ENCODE data around the gene CDRT15. TPM values are rescaled to one million over a fixed set of nuclear protein-coding genes. Genes with fewer than 3 reads are reported as not detected.
A peak's percentile ranks its signal among the peaks of the same experiment; 100 is the strongest.
"Not testable (repeated sequence)": the region's sequence is repeated elsewhere in the genome, so short reads cannot be mapped to it uniquely, and the experiment has no call there.

Gene CDRT15
- total RNA-seq, result not detected
- not detected for polyA plus RNA-seq

DNA sequence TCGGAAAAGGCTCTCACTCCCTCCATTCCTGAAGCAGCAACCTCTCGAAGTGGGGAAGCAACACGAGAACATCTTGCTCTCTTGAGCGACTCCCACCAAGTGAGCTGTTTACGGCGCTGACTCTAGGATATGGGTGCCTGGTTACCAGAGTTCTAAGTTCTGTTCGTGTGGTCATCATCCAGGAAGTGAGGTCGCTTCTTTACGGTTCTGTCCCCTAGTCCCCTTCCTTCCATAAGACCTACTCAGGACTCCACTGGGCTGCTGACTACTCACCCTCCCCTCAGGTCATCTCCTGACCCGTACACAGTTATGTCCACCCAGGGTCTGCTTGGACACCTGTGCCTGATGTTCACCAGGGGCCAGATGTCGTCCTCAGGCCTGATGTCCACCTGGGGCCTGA lies at the start of gene CDRT15:
TSS of gene CDRT15 (minus strand) at position 101 of the 400 bp plus-strand sequence. CDS start at position 72, 29 bp downstream.
- H3K9me3 Mint-ChIP-seq; H3K27ac Mint-ChIP-seq; H3K27ac ChIP-seq (ENCODE audit: low read depth, low read length); H3K4me1 ChIP-seq (ENCODE audit: insufficient read depth, low read length); H3K9me3 ChIP-seq (ENCODE audit: low read length); H3K4me3 ChIP-seq (ENCODE audit: low read length); H3K27me3 Mint-ChIP-seq; CTCF ChIA-PET; H3K4me1 Mint-ChIP-seq; POLR2A ChIA-PET; H3K27me3 ChIP-seq (ENCODE audit: insufficient read depth, low read length, poor library complexity, severe bottlenecking); H3K36me3 Mint-ChIP-seq; DNase-seq; H3K4me3 Mint-ChIP-seq; H3K36me3 ChIP-seq (ENCODE audit: insufficient read depth, low read length): not testable (repeated sequence)

DNA sequence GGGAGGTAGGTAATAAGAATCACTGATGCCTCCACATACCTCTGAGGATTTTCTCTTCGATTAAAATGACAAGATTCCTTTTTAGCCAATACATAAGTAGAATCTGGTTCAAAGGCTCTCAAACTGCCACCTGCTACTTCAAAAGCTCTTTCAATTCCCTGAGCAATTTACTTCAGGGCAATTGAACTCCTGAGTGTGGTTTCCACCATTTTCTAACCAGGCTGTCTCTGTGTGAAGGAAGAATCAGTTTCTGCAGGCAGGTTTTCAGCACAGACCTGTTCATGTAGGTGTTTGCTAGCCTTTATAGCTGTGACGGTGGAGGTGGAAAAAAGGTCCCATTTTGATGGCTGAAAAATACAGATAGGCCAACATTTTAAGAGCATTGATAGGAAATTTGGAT lies 46.1 kb upstream of the CDRT15 start:
- Histone ChIP-seq H3K9me3 (ENCODE audit: low read length) (no peaks in the 10 kb centered on the region), H3K27ac (ENCODE audit: low read depth, low read length) (no peak overlapping the region), H3K27me3 (ENCODE audit: insufficient read depth, low read length, poor library complexity, severe bottlenecking) (no peaks in the 10 kb centered on the region), H3K36me3 (ENCODE audit: insufficient read depth, low read length) (no peaks in the 10 kb centered on the region), H3K4me1 (ENCODE audit: insufficient read depth, low read length) (no peaks in the 10 kb centered on the region), H3K4me3 (ENCODE audit: low read length) (no peak overlapping the region)
- H3K27me3 Mint-ChIP-seq, result peaks cover 11 to 55% of the 10 kb centered on the region in 2 donors
- no peak overlapping the region for H3K4me3 Mint-ChIP-seq
- H3K36me3 Mint-ChIP-seq, result peaks cover 0 to 5% (median 0%) of the 10 kb centered on the region in 3 donors
- no peak overlapping the region for H3K27ac Mint-ChIP-seq
- POLR2A ChIA-PET, result no interaction called here
- DNase-seq, result no peak
- H3K9me3 Mint-ChIP-seq, result no peaks in the 10 kb centered on the region
- CTCF ChIA-PET, result no interaction called here
- H3K4me1 Mint-ChIP-seq, result no peaks in the 10 kb centered on the region

DNA sequence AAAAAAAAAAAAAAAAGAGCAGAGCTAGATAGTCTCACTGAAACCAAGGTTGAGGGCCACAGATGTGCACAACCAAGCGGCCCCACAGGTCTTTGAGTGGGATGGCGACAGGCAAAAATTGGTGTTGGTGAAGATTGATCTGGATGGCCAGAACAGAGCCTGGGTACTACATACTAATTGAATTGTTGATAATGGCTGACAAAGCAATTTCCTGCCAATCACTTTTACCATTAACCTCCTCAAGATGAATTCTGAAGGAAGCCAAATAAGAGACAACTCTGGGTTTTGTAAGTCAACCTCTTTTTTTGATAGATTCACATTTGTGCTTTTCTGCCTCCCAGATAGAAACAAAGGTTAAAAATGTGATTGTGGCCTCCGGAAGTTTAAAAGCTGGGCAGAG lies 44.9 kb upstream of the CDRT15 start:
- no peak overlapping the region for H3K27ac ChIP-seq (ENCODE audit: low read depth, low read length)
- H3K36me3 Mint-ChIP-seq, result peaks cover 0 to 10% (median 0%) of the 10 kb centered on the region in 3 donors
- H3K4me1 ChIP-seq (ENCODE audit: insufficient read depth, low read length), result no peaks in the 10 kb centered on the region
- H3K4me3 ChIP-seq (ENCODE audit: low read length), result no peak overlapping the region
- peaks cover 14 to 64% of the 10 kb centered on the region in 2 donors for H3K27me3 Mint-ChIP-seq
- no peak for DNase-seq
- no peaks in the 10 kb centered on the region for H3K27me3 ChIP-seq (ENCODE audit: insufficient read depth, low read length, poor library complexity, severe bottlenecking)
- no peaks in the 10 kb centered on the region for H3K9me3 Mint-ChIP-seq
- H3K4me3 Mint-ChIP-seq, result peak overlapping the region in 1 of 7 donors; percentile 71
- H3K4me1 Mint-ChIP-seq, result no peaks in the 10 kb centered on the region
- H3K27ac Mint-ChIP-seq, result no peak overlapping the region
- ChIA-PET CTCF (no interaction called here), POLR2A (no interaction called here)
- no peaks in the 10 kb centered on the region for H3K36me3 ChIP-seq (ENCODE audit: insufficient read depth, low read length)
- H3K9me3 ChIP-seq (ENCODE audit: low read length), result no peaks in the 10 kb centered on the region

DNA sequence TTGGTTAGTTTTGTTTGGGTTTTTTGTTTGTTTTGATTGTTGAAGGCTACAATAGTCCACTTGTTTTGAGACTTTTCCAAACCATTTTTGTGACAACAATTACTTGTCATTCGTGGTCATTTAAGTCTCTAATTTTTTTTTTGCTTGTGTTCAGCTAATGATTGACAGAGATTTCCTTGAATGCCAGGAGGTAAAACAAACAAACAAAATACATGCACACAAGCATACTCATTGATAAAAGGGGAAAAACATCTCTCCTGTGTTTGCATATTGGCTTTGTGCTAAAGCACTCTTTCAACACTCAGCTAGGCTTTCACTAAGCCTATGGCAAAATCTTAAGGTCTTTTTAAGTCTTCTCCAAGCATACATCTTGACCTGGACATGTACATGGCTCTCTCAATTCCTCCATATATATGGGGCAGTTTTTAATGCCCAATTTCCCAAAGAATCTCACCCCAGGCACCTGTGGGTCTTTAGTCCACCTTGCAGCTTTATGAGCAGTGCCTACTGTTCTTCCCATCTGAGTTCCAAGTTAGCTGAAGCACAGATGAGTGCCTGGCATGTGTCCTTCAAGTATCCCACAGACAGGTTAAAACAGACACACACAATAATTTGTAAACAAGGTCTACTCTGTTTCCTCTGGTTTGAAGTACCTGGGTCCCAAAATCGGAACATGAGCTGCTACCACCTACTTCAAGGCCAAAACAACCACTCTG lies 40.0 kb upstream of the CDRT15 start:
- H3K9me3 Mint-ChIP-seq, result peaks cover 0 to 3% (median 0%) of the 10 kb centered on the region in 5 donors
- Histone ChIP-seq H3K36me3 (ENCODE audit: insufficient read depth, low read length) (no peaks in the 10 kb centered on the region), H3K4me3 (ENCODE audit: low read length) (no peak overlapping the region), H3K4me1 (ENCODE audit: insufficient read depth, low read length) (no peaks in the 10 kb centered on the region), H3K27me3 (ENCODE audit: insufficient read depth, low read length, poor library complexity, severe bottlenecking) (no peaks in the 10 kb centered on the region), H3K9me3 (ENCODE audit: low read length) (no peaks in the 10 kb centered on the region), H3K27ac (ENCODE audit: low read depth, low read length) (no peak overlapping the region)
- H3K36me3 Mint-ChIP-seq, result peaks cover 0 to 20% (median 5%) of the 10 kb centered on the region in 3 donors
- ChIA-PET CTCF (interaction anchor here (1.0 kb wide), 1 partner anchor 21 kb away, joined by 3 read pairs; no protein-coding TSS in a partner anchor), POLR2A (no interaction called here)
- DNase-seq, result no peak
- H3K27me3 Mint-ChIP-seq, result peaks cover 5 to 34% of the 10 kb centered on the region in 2 donors
- H3K4me3 Mint-ChIP-seq, result no peak overlapping the region
- H3K27ac Mint-ChIP-seq, result peak overlapping the region in 1 of 8 donors; percentile 58
- H3K4me1 Mint-ChIP-seq, result no peaks in the 10 kb centered on the region

DNA sequence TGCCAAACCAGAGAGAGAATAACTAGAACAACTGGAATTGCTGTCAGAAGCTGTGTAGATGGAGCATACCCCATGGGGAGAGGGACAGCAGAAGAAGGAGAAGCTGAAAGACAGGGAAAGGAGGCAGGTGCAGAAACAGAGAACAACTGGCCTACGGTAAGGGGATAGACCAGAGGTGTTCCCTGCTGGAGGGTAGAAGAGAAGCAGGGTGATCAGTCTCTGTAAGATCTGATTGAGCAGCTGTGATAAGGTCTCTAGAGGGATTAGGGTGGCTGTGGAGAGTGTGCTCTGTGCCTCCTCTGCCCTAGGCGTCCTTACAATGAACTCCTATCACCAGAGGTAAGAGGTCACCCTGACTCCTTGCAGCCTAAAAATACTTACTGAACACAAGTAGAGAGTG lies 33.8 kb upstream of the CDRT15 start:
- Mint-ChIP-seq H3K4me1 (no peaks in the 10 kb centered on the region), H3K36me3 (peaks cover 0 to 2% (median under 1%) of the 10 kb centered on the region in 3 donors), H3K4me3 (no peak overlapping the region), H3K27me3 (peaks cover 0 to under 1% of the 10 kb centered on the region in 2 donors), H3K9me3 (peaks cover 0 to 3% (median 0%) of the 10 kb centered on the region in 5 donors), H3K27ac (peak overlapping the region in 1 of 8 donors; percentile 94)
- Histone ChIP-seq H3K4me1 (ENCODE audit: insufficient read depth, low read length) (no peaks in the 10 kb centered on the region), H3K4me3 (ENCODE audit: low read length) (no peak overlapping the region), H3K27ac (ENCODE audit: low read depth, low read length) (no peak overlapping the region), H3K9me3 (ENCODE audit: low read length) (no peaks in the 10 kb centered on the region), H3K36me3 (ENCODE audit: insufficient read depth, low read length) (no peaks in the 10 kb centered on the region), H3K27me3 (ENCODE audit: insufficient read depth, low read length, poor library complexity, severe bottlenecking) (no peaks in the 10 kb centered on the region)
- CTCF ChIA-PET, result no interaction called here
- POLR2A ChIA-PET, result no interaction called here
- DNase-seq, result no peak

DNA sequence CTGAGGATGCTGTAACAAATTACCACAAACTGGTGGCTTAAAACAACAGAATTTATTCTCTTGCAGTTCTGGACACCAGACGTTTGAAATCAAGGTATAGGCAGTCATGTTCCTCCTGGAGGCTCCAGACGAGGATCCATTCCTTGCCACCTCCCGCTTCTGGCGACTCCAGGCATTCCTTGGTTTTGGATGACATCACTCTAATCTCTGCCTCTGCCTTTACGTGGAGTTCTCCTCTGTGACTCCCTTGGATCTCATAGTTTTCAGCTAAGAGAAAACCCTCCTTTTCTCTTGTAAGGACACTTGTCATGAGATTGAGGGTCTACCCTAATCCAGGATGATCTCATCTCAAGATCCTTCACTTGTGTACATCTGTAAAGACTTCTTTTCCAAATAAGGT lies 32.8 kb upstream of the CDRT15 start:
- no peaks in the 10 kb centered on the region for H3K27me3 Mint-ChIP-seq
- no peak overlapping the region for H3K4me3 Mint-ChIP-seq
- CTCF ChIA-PET, result no interaction called here
- H3K27ac Mint-ChIP-seq, result peak overlapping the region in 1 of 8 donors; percentile 7
- POLR2A ChIA-PET, result no interaction called here
- Histone ChIP-seq H3K27me3 (ENCODE audit: insufficient read depth, low read length, poor library complexity, severe bottlenecking) (no peaks in the 10 kb centered on the region), H3K9me3 (ENCODE audit: low read length) (no peaks in the 10 kb centered on the region), H3K4me1 (ENCODE audit: insufficient read depth, low read length) (no peaks in the 10 kb centered on the region), H3K4me3 (ENCODE audit: low read length) (no peak overlapping the region), H3K27ac (ENCODE audit: low read depth, low read length) (no peak overlapping the region), H3K36me3 (ENCODE audit: insufficient read depth, low read length) (no peaks in the 10 kb centered on the region)
- no peak for DNase-seq
- H3K9me3 Mint-ChIP-seq, result peaks cover 0 to under 1% (median 0%) of the 10 kb centered on the region in 5 donors
- no peaks in the 10 kb centered on the region for H3K36me3 Mint-ChIP-seq
- H3K4me1 Mint-ChIP-seq, result no peaks in the 10 kb centered on the region

DNA sequence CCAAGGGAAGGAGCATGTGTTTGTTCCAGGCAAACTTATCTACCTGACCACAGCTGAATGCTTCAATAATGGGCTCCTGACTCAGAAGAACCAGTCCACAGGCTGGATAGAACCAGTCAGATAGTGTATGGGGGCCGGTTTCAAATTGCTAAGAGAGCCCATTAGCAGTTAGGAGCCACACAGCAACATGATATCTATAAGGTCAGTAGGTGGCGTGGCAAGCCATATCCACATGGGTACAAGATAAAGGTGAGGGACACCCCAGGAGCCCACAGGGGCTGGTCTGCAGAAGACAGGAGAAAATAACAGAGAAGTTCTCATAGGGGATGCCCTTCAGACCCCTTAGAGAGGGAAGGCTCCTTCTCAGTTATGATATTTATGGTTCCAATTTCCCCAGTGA lies 31.6 kb upstream of the CDRT15 start:
- peaks cover 0 to 2% of the 10 kb centered on the region in 2 donors for H3K27me3 Mint-ChIP-seq
- CTCF ChIA-PET, result no interaction called here
- Histone ChIP-seq H3K9me3 (ENCODE audit: low read length) (no peaks in the 10 kb centered on the region), H3K4me3 (ENCODE audit: low read length) (no peak overlapping the region), H3K27me3 (ENCODE audit: insufficient read depth, low read length, poor library complexity, severe bottlenecking) (no peaks in the 10 kb centered on the region), H3K4me1 (ENCODE audit: insufficient read depth, low read length) (no peaks in the 10 kb centered on the region), H3K36me3 (ENCODE audit: insufficient read depth, low read length) (no peaks in the 10 kb centered on the region), H3K27ac (ENCODE audit: low read depth, low read length) (no peak overlapping the region)
- H3K27ac Mint-ChIP-seq, result no peak overlapping the region
- POLR2A ChIA-PET, result no interaction called here
- H3K4me3 Mint-ChIP-seq, result no peak overlapping the region
- H3K9me3 Mint-ChIP-seq, result no peaks in the 10 kb centered on the region
- no peaks in the 10 kb centered on the region for H3K36me3 Mint-ChIP-seq
- DNase-seq, result no peak
- no peaks in the 10 kb centered on the region for H3K4me1 Mint-ChIP-seq

DNA sequence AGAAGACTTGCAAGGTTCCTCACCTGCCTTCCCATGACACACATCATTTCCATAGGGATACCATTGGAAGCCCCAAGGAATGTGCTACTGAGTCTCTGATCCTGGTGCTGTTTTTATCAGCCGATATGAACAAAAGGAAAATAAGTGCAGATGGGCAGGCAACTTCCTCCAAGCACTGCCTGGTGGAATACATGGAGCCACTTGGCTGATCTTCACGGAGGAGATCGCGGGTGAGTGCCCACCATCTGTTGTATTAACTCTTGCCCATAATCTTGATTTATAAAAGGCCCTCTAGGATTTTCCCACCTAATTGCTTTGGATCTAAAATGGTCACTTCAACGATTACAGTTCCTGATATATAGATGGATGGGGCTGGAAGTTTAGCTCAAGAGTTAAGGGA lies 24.7 kb upstream of the CDRT15 start:
- ChIA-PET POLR2A (no interaction called here), CTCF (interaction anchor here (0.5 kb wide), 1 partner anchor 674 kb away, joined by 4 read pairs; no protein-coding TSS in a partner anchor)
- peaks cover 0 to 3% (median 2%) of the 10 kb centered on the region in 3 donors for H3K36me3 Mint-ChIP-seq
- Histone ChIP-seq H3K36me3 (ENCODE audit: insufficient read depth, low read length) (no peaks in the 10 kb centered on the region), H3K9me3 (ENCODE audit: low read length) (no peaks in the 10 kb centered on the region), H3K4me3 (ENCODE audit: low read length) (no peak overlapping the region), H3K27me3 (ENCODE audit: insufficient read depth, low read length, poor library complexity, severe bottlenecking) (no peaks in the 10 kb centered on the region), H3K27ac (ENCODE audit: low read depth, low read length) (no peak overlapping the region), H3K4me1 (ENCODE audit: insufficient read depth, low read length) (no peaks in the 10 kb centered on the region)
- no peak overlapping the region for H3K27ac Mint-ChIP-seq
- H3K27me3 Mint-ChIP-seq, result peaks cover 3 to 5% of the 10 kb centered on the region in 2 donors
- peaks cover 0 to 3% (median 0%) of the 10 kb centered on the region in 5 donors for H3K9me3 Mint-ChIP-seq
- H3K4me1 Mint-ChIP-seq, result no peaks in the 10 kb centered on the region
- DNase-seq, result no peak
- H3K4me3 Mint-ChIP-seq, result no peak overlapping the region
